BLaER1 treated with 17β-estradiol and CSF1 and Interleukin-3, amounts not matched to agents 10 nM and 100 nM (cell line): ENCODE data around the gene OPTC.

Experiments used
- H3K27ac ChIP-seq, 11 experiments: shearing (Covaris generic); formaldehyde crosslinking; 2 replicates each; pipeline ENCODE4 v1.8.1; 2022
- H3K27me3 ChIP-seq, 11 experiments: shearing (Covaris generic); formaldehyde crosslinking; 2 replicates each; pipeline ENCODE4 v1.8.1; 2022
- H3K36me3 ChIP-seq, 11 experiments: shearing (Covaris generic); formaldehyde crosslinking; 2 replicates each; pipeline ENCODE4 v1.8.1; 2022
- H3K4me1 ChIP-seq, 10 experiments: shearing (Covaris generic); formaldehyde crosslinking; 2 replicates each; pipeline ENCODE4 v1.8.1; 2022
- H3K4me2 ChIP-seq, 11 experiments: shearing (Covaris generic); formaldehyde crosslinking; 2 replicates each; pipeline ENCODE4 v1.8.1; 2022
- H3K4me3 ChIP-seq, 10 experiments: shearing (Covaris generic); formaldehyde crosslinking; 2 replicates each; pipeline ENCODE4 v1.8.1; 2022
- H3K9ac ChIP-seq, 11 experiments: shearing (Covaris generic); formaldehyde crosslinking; 2 replicates each; pipeline ENCODE4 v1.8.1; 2022
- H3K9me3 ChIP-seq, 11 experiments: shearing (Covaris generic); formaldehyde crosslinking; replicated peaks in 1 of 11; 2 replicates each; pipeline ENCODE4 v1.8.1; 2022
- H4K20me1 ChIP-seq, 11 experiments: shearing (Covaris generic); formaldehyde crosslinking; 2 replicates each; pipeline ENCODE4 v1.8.1; 2022
- Cebpa-rat ChIP-seq, 11 experiments: shearing (Covaris generic); IDR thresholded peaks; 2 replicates each; pipeline ENCODE4 v1.8.1; 2022

OPTC gene

GRCh38 chr1:203544485-203544884, 50.5 kb downstream of the OPTC start:
- no peak for TF ChIP-seq Cebpa-rat (IDR thresholded peaks at IDR 0.05)

GRCh38 chr1:203544978-203545816, 51.2 kb downstream of the OPTC start:
- no peak overlapping the region for H3K4me2 ChIP-seq
- no peaks in the 10 kb centered on the region for H3K36me3 ChIP-seq
- H3K27me3 ChIP-seq = no peaks in the 10 kb centered on the region
- H3K9ac ChIP-seq = no peak overlapping the region
- TF ChIP-seq Cebpa-rat (IDR thresholded peaks at IDR 0.05) = no peak
- no peaks in the 10 kb centered on the region for H3K9me3 ChIP-seq
- no peaks in the 10 kb centered on the region for H4K20me1 ChIP-seq
- H3K4me1 ChIP-seq = peaks cover 0 to 7% (median 5%) of the 10 kb centered on the region in 10 experiments; a peak in 11 of 20 replicates
- H3K4me3 ChIP-seq = no peak overlapping the region
- no peak overlapping the region for H3K27ac ChIP-seq

More at GRCh38 chr1:203544485-203544884, 50.5 kb downstream of the OPTC start:
- Histone ChIP-seq H3K9ac (no peak overlapping the region), H3K27me3 (no peaks in the 10 kb centered on the region), H3K27ac (no peak overlapping the region), H3K4me3 (no peak overlapping the region), H3K9me3 (no peaks in the 10 kb centered on the region), H4K20me1 (no peaks in the 10 kb centered on the region), H3K4me1 (peaks cover 0 to 7% (median 5%) of the 10 kb centered on the region in 10 experiments; a peak in 11 of 20 replicates), H3K36me3 (no peaks in the 10 kb centered on the region), H3K4me2 (no peak overlapping the region)

DNA sequence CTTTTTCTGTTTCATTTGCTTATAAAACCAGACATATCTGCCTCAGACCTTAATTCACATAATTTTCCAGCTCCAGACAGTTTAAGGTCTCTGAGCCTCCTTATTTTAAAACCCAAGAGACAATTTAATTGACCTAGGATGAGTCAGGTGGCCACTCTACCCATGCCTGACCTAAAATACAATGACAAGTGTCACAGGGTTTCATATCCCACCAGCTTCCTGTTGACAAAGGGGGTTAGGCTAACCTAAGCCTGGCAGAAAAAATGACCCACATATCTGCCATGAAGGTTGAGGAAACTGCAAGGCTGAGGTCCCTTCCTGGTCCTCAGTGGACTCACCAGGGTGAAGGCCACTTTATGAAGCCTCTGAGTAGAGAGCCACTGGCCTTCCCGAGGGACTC, 52.3 kb downstream of the OPTC start:
- H3K9ac ChIP-seq = no peak overlapping the region
- no peak overlapping the region for H3K4me3 ChIP-seq
- peak overlapping the region in 4 of 11 experiments; percentile 15 to 34 (median 20); a peak in 5 of 22 replicates for H3K4me2 ChIP-seq
- peaks cover 0 to 7% (median 5%) of the 10 kb centered on the region in 10 experiments; a peak in 11 of 20 replicates for H3K4me1 ChIP-seq
- no peak for TF ChIP-seq Cebpa-rat (IDR thresholded peaks at IDR 0.05)
- H3K27ac ChIP-seq = no peak overlapping the region
- no peaks in the 10 kb centered on the region for H3K9me3 ChIP-seq
- no peaks in the 10 kb centered on the region for H3K27me3 ChIP-seq
- no peaks in the 10 kb centered on the region for H4K20me1 ChIP-seq
- H3K36me3 ChIP-seq = no peaks in the 10 kb centered on the region

- no peaks in the 10 kb centered on the region for H4K20me1 ChIP-seq
- H3K27ac ChIP-seq = no peak overlapping the region
- no peak overlapping the region for H3K4me2 ChIP-seq
- H3K4me3 ChIP-seq = no peak overlapping the region
- H3K4me1 ChIP-seq = peaks cover 0 to 7% (median 5%) of the 10 kb centered on the region in 10 experiments; a peak in 11 of 20 replicates
- no peak overlapping the region for H3K9ac ChIP-seq
- no peaks in the 10 kb centered on the region for H3K27me3 ChIP-seq
- no peak for TF ChIP-seq Cebpa-rat (IDR thresholded peaks at IDR 0.05)
- no peaks in the 10 kb centered on the region for H3K36me3 ChIP-seq
- H3K9me3 ChIP-seq = no peaks in the 10 kb centered on the region
Observed at GRCh38 chr1:203547147-203547546, 53.2 kb downstream of the OPTC start.

GRCh38 chr1:203547771-203548421, 53.9 kb downstream of the OPTC start:
- Histone ChIP-seq H3K4me1 (peaks cover 0 to 7% (median 5%) of the 10 kb centered on the region in 10 experiments; a peak in 11 of 20 replicates), H3K4me3 (no peak overlapping the region), H3K36me3 (no peaks in the 10 kb centered on the region), H3K9me3 (no peaks in the 10 kb centered on the region), H3K4me2 (no peak overlapping the region), H3K27ac (no peak overlapping the region), H3K27me3 (no peaks in the 10 kb centered on the region), H3K9ac (no peak overlapping the region), H4K20me1 (no peaks in the 10 kb centered on the region)
- TF ChIP-seq Cebpa-rat (IDR thresholded peaks at IDR 0.05) = no peak

- Histone ChIP-seq H3K9ac (no peak overlapping the region), H3K27ac (no peak overlapping the region), H3K27me3 (no peaks in the 10 kb centered on the region), H3K4me2 (no peak overlapping the region), H3K9me3 (no peaks in the 10 kb centered on the region), H3K36me3 (no peaks in the 10 kb centered on the region), H3K4me1 (peaks cover under 1 to 7% (median 5%) of the 10 kb centered on the region in 10 experiments; a peak in 12 of 20 replicates), H4K20me1 (no peaks in the 10 kb centered on the region), H3K4me3 (no peak overlapping the region)
- no peak for TF ChIP-seq Cebpa-rat (IDR thresholded peaks at IDR 0.05)
Observed at GRCh38 chr1:203548892-203549291, 54.9 kb downstream of the OPTC start.

DNA sequence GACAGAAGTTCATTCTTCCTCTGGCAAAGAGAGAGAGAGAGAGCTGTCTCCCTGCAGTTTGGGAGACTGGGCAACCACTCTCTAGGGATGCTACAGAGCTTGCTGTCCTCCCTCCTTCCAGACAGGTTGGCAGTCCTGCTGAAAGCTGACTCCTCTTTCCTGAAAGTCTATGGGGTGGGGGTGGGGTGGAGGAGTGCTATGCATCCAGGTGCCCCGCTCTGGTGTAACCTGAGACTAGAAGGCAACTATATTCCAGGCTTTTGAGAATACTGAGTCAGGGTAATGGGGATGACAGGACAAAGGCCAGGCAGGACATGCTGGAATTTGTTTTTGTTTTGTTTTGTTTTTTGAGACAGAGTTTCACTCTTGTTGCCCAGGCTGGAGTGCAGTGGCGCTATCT, 55.4 kb downstream of the OPTC start:
- H3K4me2 ChIP-seq = no peak overlapping the region
- no peak for TF ChIP-seq Cebpa-rat (IDR thresholded peaks at IDR 0.05)
- H3K27ac ChIP-seq = no peak overlapping the region
- no peak overlapping the region for H3K4me3 ChIP-seq
- no peaks in the 10 kb centered on the region for H4K20me1 ChIP-seq
- no peak overlapping the region for H3K9ac ChIP-seq
- no peaks in the 10 kb centered on the region for H3K9me3 ChIP-seq
- no peaks in the 10 kb centered on the region for H3K36me3 ChIP-seq
- peaks cover 4 to 7% (median 6%) of the 10 kb centered on the region in 10 experiments; a peak in 12 of 20 replicates for H3K4me1 ChIP-seq
- no peaks in the 10 kb centered on the region for H3K27me3 ChIP-seq

DNA sequence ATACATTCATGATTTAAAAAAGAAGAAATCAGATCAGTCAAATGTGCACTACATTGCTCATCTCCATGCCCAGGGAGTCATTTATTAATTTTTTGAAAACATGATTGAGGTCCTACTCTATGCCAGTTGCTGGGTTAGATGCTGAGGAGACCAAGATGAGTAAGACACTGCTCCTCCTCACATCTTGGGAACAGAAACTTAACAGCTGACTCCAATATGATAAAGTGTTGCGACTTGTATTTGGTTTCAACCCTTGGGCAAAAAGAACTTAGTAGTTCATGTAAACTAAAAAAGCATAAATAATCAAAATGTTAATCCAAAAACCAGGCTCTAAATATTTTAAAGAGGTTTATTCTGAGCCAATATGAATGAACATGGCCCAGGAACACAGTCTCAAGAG, 56.9 kb downstream of the OPTC start:
- H3K9ac ChIP-seq = no peak overlapping the region

GRCh38 chr1:203551550-203551949, 57.6 kb downstream of the OPTC start:
- H3K4me3 ChIP-seq = no peak overlapping the region
- H3K27ac ChIP-seq = no peak overlapping the region
- H3K9ac ChIP-seq = no peak overlapping the region
- TF ChIP-seq Cebpa-rat (IDR thresholded peaks at IDR 0.05) = no peak
- H3K36me3 ChIP-seq = no peaks in the 10 kb centered on the region
- H3K4me1 ChIP-seq = peaks cover 14 to 23% (median 17%) of the 10 kb centered on the region in 10 experiments
- no peaks in the 10 kb centered on the region for H4K20me1 ChIP-seq
- no peaks in the 10 kb centered on the region for H3K27me3 ChIP-seq
- H3K9me3 ChIP-seq = no peaks in the 10 kb centered on the region
- no peak overlapping the region for H3K4me2 ChIP-seq

More for the DNA sequence above, 56.9 kb downstream of the OPTC start:
- no peaks in the 10 kb centered on the region for H4K20me1 ChIP-seq
- H3K4me3 ChIP-seq = no peak overlapping the region
- H3K4me2 ChIP-seq = no peak overlapping the region
- TF ChIP-seq Cebpa-rat (IDR thresholded peaks at IDR 0.05) = no peak
- H3K27me3 ChIP-seq = no peaks in the 10 kb centered on the region
- H3K4me1 ChIP-seq = peaks cover 11 to 16% (median 15%) of the 10 kb centered on the region in 10 experiments
- H3K9me3 ChIP-seq = no peaks in the 10 kb centered on the region
- H3K36me3 ChIP-seq = no peaks in the 10 kb centered on the region
- H3K27ac ChIP-seq = no peak overlapping the region
